Caki2 (cell line): ENCODE results near the gene C9orf85. TPM values are rescaled to one million over a fixed set of nuclear protein-coding genes. Genes with fewer than 3 reads are reported as not detected.
"Not testable (repeated sequence)": the region's sequence is repeated elsewhere in the genome, so short reads cannot be mapped to it uniquely, and the experiment has no call there.

Experiments used
- DNase-seq: peaks from one replicate; pipeline ENCODE4 v3.0.0-alpha.2; 2015; ENCODE audit warnings: low read depth
- in situ Hi-C: cut with HindIII; loops from 2 replicates; pipeline ENCODE4 v1.10.0; 2016; ENCODE audit warnings: low sequenced_read_pairs, low pct_unique_long_range_greater_than_20kb, mixed read lengths
- total RNA-seq: library from RNA; depleted of rRNA; stranded (reverse); fragments of >200 nt; shearing (Covaris generic); gene quantifications from 2 replicates; pipeline ENCODE4 v1.2.3, GENCODE V29; 2014; ENCODE audit warnings: low replicate concordance

C9orf85 gene
- total RNA-seq, 1 experiment from 2014 or later, result 9.4 TPM

DNA sequence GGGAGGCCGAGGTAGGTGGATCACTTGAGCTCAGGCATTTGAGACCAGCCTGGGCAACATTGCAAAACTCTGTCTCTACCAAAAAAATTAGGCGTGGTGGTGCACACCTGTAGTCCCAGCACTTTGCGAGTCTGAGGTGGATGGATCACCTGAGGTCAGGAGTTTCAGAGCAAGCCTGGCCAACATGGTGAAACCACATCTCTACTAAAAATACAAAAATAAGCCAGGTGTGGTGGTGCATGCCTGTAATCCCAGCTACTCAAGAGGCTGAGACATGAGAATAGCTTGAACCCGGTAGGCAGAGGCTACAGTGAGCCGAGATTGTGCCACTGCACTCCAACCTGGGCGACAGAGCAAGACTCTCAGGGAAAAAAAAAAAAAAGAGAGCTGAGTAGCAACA, 12.7 kb upstream of the C9orf85 start:
- in situ Hi-C loops, DNase-seq: not testable (repeated sequence)

- no peak for DNase-seq
- in situ Hi-C loops, result no loop called here
These were observed 9.5 kb upstream of the C9orf85 start for GRCh38 chr9:71901695-71902597.

DNA sequence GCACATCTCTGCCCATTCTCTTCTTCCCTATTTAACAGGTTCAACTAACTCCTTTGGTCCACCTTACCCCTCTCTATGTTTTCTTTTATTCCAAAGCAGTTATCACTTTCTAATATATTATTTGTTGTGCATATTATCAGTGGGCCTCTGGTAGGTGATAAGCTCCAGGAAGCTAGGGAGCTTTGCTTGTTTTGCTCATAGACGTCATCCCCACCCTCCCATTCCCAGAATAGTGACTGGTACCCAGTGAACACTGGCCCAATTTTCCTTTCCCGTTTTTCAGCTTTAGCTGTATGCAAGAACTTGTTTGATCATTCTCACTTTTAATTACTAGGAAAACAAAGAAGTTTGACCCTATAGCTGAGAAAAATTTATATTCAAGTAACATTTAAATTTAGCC, 7.4 kb upstream of the C9orf85 start:
- in situ Hi-C loops, result no loop called here
- DNase-seq, result no peak

- no peak for DNase-seq
- in situ Hi-C loops, result no loop called here
These were observed 2.6 kb upstream of the C9orf85 start for GRCh38 chr9:71908825-71909224.

DNA sequence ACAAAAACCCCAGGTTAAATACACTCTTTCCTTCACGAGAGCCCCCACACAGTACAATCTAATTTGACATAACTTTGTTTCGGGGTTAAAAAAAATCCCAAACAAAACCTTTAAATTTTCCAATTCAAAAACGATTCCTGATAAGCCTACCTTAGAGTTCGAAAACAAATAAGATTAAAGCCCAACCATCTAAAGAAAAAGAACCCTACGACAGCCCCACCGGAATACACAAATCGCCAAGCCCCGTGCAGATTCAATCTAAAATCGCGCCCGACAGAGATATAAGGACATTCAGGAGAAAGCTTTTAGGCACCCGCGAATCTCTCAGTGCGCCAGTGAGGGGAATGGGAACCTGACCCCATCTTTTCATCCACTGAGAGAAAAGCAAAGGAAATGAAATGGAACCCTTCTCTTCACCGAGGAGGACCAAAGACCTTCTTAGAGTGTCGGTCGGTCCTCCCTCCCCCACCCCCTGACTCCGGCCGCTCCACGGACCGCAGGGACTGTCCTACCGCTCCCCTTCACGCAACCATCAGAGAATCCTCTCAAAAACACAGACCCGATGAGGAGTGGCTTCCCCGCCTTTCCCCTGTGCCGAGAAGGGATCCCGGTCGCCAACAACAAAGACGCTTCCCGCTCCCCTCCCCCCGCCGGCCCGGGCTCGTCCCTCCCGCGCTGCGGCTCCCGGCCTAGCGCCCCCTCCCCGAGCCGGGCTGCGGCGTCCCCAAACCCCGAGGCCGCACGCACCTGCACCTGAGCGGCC, 1.4 kb upstream of the C9orf85 start:
- in situ Hi-C loops, result no loop called here
- DNase-seq, result peak; percentile 44

DNA sequence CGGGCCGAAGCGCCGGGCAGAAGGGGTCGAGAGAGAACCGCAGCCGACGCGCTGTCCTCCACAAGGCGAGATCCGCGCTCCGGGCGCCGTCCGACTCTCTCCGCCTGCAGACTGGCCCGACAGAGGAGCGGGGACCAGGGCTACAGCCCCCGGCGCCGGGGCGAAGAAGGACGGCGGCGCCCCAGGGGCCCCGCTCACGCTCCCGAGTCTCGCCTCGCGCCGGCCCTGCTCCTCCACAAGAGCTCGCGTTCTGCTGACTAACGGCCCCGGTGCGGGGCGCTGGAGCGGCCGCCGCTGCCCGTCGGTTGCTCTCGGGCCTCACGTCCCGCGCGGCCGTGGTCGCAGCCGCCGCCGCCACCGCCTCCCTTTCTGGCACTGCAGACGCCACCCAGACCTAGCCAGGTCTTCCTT, 784 bp upstream of the C9orf85 start:
- DNase-seq, result no peak
- in situ Hi-C loops, result no loop called here

DNA sequence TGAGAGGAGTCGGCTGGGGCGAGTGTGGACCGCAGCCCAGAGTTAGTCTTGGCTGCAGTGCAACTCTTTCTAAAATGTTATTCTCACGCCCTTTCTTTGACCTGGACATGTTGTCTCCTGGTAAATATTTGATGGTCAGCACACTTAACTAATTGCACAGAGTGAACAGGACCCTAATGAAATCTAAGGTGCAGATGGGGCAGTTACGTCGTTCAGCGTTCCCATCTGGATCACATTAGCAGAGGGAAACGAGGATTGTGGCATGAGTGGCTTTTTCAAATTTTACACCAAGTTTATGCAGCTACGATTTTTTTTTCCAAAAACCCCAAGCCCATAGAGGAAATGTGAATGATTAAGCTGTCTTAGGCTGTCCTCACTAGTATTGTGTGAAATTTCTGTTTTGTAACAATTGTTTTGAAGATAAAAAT, 483 bp downstream of the C9orf85 start:
- in situ Hi-C loops, result no loop called here
- no peak for DNase-seq

DNA sequence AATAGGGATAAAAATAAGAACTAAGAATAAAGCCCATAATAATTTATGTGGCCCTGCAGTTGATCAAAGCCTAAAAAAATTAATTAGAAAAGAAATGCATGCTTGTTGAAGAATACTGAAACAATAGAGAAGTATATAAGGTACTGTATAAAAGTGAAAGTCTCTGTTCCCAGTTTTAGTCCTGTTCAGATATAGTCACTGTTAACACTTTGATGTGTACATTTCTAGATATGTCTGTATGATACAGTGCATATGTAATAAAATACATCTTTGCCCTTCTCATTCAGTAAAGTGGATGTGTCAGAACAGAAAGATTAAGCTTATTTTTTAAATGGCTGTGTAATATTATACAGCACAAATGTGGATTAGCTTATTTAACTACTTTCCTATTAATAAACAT, 4.1 kb downstream of the C9orf85 start:
- DNase-seq, result no peak
- in situ Hi-C loops, result no loop called here

DNA sequence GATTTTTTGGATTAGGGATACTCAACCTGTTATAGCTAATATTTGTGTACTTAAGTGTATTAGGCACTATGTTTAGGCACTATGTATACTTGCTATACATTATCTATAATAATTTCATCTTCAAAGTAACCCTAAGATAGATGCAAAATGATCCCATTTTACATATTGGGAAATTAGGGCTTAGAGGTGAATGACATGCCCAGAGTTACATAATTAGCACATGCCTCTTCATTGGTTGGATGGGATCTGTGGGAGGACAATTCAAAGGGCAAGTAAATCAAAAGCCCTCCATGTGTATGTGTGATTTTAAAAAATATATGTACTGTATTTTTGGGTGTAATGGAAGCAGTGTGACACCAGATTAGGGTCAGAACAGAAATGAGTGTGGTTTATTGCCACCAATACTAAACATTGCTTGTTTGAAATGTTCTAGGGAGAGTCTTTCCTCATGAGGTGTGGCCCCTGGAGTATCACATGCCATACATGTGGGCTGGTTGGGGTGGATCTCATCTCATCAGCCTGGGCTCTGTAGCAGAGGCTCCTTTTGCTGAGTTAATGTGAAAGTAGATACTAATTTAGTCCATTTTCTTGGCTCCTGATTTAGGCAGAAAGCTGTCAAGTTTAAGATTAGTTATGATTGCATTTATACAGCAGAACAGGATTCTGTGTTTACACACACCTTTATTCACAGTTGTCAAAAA, 5.5 kb downstream of the C9orf85 start:
- in situ Hi-C loops, result no loop called here
- no peak for DNase-seq

GRCh38 chr9:71918419-71918818, 7.0 kb downstream of the C9orf85 start:
- in situ Hi-C loops, result no loop called here
- no peak for DNase-seq

DNA sequence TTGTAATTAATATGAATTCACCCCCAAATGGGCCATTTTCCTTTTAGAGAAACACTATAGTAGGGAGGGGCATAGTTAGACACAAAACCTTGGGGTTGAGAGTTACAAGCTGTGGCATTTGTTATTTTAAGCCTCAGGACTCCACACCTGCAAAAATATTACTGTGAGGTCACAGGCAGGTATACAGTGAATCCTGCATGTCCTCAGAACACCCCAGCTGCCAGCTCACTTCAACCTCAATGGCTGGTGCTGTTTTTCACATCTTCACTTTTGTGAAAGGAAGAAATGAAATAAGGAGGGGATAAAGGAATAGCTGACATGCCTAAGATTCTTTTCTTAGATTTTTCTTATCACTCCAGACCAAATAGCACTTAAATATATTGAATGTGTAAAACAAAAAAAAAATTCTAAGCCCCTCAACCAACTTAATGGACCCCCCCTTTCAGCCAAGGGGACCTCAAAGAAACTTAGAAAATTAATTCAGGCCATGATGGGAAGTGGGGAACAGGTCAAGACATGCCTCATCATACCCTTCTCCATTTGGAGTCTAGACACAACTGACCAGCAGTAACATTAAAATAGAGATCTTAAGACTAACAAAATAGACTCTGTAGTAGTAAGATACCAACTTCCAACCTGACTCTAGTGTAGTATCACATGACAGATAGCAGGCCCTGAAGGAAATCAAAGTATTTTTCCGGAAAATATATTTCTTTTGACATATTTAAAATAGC, 9.2 kb downstream of the C9orf85 start:
- in situ Hi-C loops, result no loop called here
- no peak for DNase-seq

- DNase-seq, result no peak
- in situ Hi-C loops, result no loop called here
These were observed 9.9 kb downstream of the C9orf85 start for GRCh38 chr9:71921190-71921814.

- DNase-seq, result no peak
These were observed 13.1 kb downstream of the C9orf85 start for GRCh38 chr9:71924576-71924975.

GRCh38 chr9:71925834-71926233, 14.4 kb downstream of the C9orf85 start:
- in situ Hi-C loops, result no loop called here
- DNase-seq, result no peak

More at GRCh38 chr9:71924576-71924975, 13.1 kb downstream of the C9orf85 start:
- in situ Hi-C loops, result no loop called here

DNA sequence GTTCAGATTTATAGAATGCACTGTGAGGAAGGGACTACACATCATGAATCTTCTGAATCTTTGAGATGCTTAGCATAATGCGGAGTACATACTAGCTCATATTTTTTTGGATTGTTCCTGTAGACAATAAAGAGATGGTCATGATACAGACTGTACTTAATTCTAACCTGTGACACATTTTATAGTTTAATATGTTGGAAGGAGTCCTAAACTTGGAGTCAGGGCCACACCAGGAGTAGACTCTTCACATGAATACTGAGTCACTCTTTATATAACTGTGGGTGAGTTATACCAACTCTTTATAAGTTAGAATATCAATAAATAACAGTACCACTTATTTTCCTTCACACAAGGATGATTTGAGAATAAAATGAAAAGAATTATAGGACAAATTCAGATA, 16.9 kb downstream of the C9orf85 start:
- in situ Hi-C loops, result no loop called here
- no peak for DNase-seq

GRCh38 chr9:71928806-71929205, 17.4 kb downstream of the C9orf85 start:
- in situ Hi-C loops, result no loop called here
- no peak for DNase-seq

GRCh38 chr9:71929223-71929622, 17.8 kb downstream of the C9orf85 start:
- in situ Hi-C loops, result no loop called here
- DNase-seq, result no peak
